ENCODE measurements around the gene DROSHA. TPM values are rescaled to one million over a fixed set of nuclear protein-coding genes. Genes with fewer than 3 reads are reported as not detected.

Gene DROSHA
- total RNA-seq, 1 experiment from 2014 or later: 73.5 TPM

- no peaks in the 10 kb centered on the region for H3K9me2 ChIP-seq (ENCODE audit: insufficient read depth)
- DNase-seq (ENCODE audit: low read depth, low spot score) (no peak), ATAC-seq (no peak)
- H3K27ac ChIP-seq (ENCODE audit: low read depth, low read length): no peak overlapping the region
- H3K36me3 ChIP-seq (ENCODE audit: control insufficient read depth in 1 of 2, insufficient read depth in 2 of 2, low read length in 2 of 2): peaks cover 5 to 11% of the 10 kb centered on the region in 2 experiments; a peak in 3 of 4 replicates
- TF ChIP-seq YY1 (IDR thresholded peaks at IDR 0.05; ENCODE audit: extremely low read depth, insufficient replicate concordance, low read depth, low read length) (no peak), CEBPB (IDR thresholded peaks at IDR 0.05; ENCODE audit: low read depth) (no peak), CBX3 (IDR thresholded peaks at IDR 0.05; ENCODE audit: low read depth) (no peak), TCF7L2 (IDR thresholded peaks at IDR 0.05; ENCODE audit: borderline replicate concordance, extremely low read depth, insufficient read depth, insufficient read length) (no peak)
- intact Hi-C loops (cut with micrococcal nuclease): no loop called here
- H3K9me3 ChIP-seq (ENCODE audit: control insufficient read depth in 1 of 2, insufficient read depth in 1 of 2, low read depth in 1 of 2, low read length in 2 of 2): no peaks in the 10 kb centered on the region
- H2AFZ ChIP-seq (ENCODE audit: low read depth, low read length, poor library complexity, severe bottlenecking): no peak overlapping the region
- no peaks in the 10 kb centered on the region for H3K27me3 ChIP-seq (ENCODE audit: insufficient read depth, low read length)
- no peaks in the 10 kb centered on the region for H3K79me2 ChIP-seq (ENCODE audit: insufficient read depth, low read length)
- H3K4me1 ChIP-seq (ENCODE audit: control insufficient read depth in 1 of 2, insufficient read depth in 2 of 2, low read length in 2 of 2): no peaks in the 10 kb centered on the region
- no peak overlapping the region for H3K9ac ChIP-seq (ENCODE audit: low read length)
- RAD21 ChIA-PET (ENCODE audit: low non-redundant PET in 1 of 2, low total read pairs in 2 of 2, uncharacterized antibody in 2 of 2, unreplicated experiment in 2 of 2): no interaction called here
- H4K20me1 ChIP-seq (ENCODE audit: insufficient read depth): no peaks in the 10 kb centered on the region
- no peak overlapping the region for H3K4me2 ChIP-seq (ENCODE audit: low read length)
- no TSS peak for BruUV-seq (replicated peaks)
- no peak overlapping the region for H3K4me3 ChIP-seq (replicated peaks in 1 of 2; ENCODE audit: low read depth in 1 of 2, low read length in 2 of 2)
- CTCF ChIA-PET: no interaction called here
- POLR2A ChIA-PET: no interaction called here
Observed at GRCh38 chr5:31554552-31554951, 22.7 kb upstream of the DROSHA start.

- CTCF ChIA-PET: no interaction called here
- TF ChIP-seq SIN3A (IDR thresholded peaks at IDR 0.05; ENCODE audit: low read depth): no peak
- TF ChIP-seq SRF (IDR thresholded peaks at IDR 0.05; ENCODE audit: low read depth): no peak
- TF ChIP-seq SP1 (IDR thresholded peaks at IDR 0.05; ENCODE audit: low read depth): no peak
- TF ChIP-seq RAD21 (IDR thresholded peaks at IDR 0.05; ENCODE audit: low read depth): no peak
- no peak for TF ChIP-seq CBX3 (IDR thresholded peaks at IDR 0.05; ENCODE audit: low read depth)
- POLR2A ChIA-PET: no interaction called here
Observed at GRCh38 chr5:31553863-31554262, 22.0 kb upstream of the DROSHA start.

More at GRCh38 chr5:31553863-31554262, 22.0 kb upstream of the DROSHA start:
- H3K4me1 ChIP-seq (ENCODE audit: control insufficient read depth in 1 of 2, insufficient read depth in 2 of 2, low read length in 2 of 2): no peaks in the 10 kb centered on the region
- H3K79me2 ChIP-seq (ENCODE audit: insufficient read depth, low read length): no peaks in the 10 kb centered on the region
- no peaks in the 10 kb centered on the region for H3K27me3 ChIP-seq (ENCODE audit: insufficient read depth, low read length)
- no peak for ATAC-seq
- H2AFZ ChIP-seq (ENCODE audit: low read depth, low read length, poor library complexity, severe bottlenecking): no peak overlapping the region
- H3K4me3 ChIP-seq (replicated peaks in 1 of 2; ENCODE audit: low read depth in 1 of 2, low read length in 2 of 2): no peak overlapping the region
- H3K9ac ChIP-seq (ENCODE audit: low read length): no peak overlapping the region
- no peaks in the 10 kb centered on the region for H3K9me3 ChIP-seq (ENCODE audit: control insufficient read depth in 1 of 2, insufficient read depth in 1 of 2, low read depth in 1 of 2, low read length in 2 of 2)
- no peak overlapping the region for H3K4me2 ChIP-seq (ENCODE audit: low read length)
- H3K36me3 ChIP-seq (ENCODE audit: control insufficient read depth in 1 of 2, insufficient read depth in 2 of 2, low read length in 2 of 2): peaks cover 5 to 11% of the 10 kb centered on the region in 2 experiments; a peak in 3 of 4 replicates
- no peak for DNase-seq (ENCODE audit: low read depth, low spot score)
- intact Hi-C loops (cut with micrococcal nuclease): no loop called here
- no peaks in the 10 kb centered on the region for H3K9me2 ChIP-seq (ENCODE audit: insufficient read depth)
- no peak overlapping the region for H3K27ac ChIP-seq (ENCODE audit: low read depth, low read length)
- no TSS peak for BruUV-seq (replicated peaks)
- RAD21 ChIA-PET (ENCODE audit: low non-redundant PET in 1 of 2, low total read pairs in 2 of 2, uncharacterized antibody in 2 of 2, unreplicated experiment in 2 of 2): no interaction called here
- no peaks in the 10 kb centered on the region for H4K20me1 ChIP-seq (ENCODE audit: insufficient read depth)
